ENCODE measurements around the gene TNKS2. TPM values are rescaled to one million over a fixed set of nuclear protein-coding genes. Genes with fewer than 3 reads are reported as not detected.

The TNKS2 gene
- total RNA-seq, 1 donor from 2014 or later, result 56.2 TPM

DNA sequence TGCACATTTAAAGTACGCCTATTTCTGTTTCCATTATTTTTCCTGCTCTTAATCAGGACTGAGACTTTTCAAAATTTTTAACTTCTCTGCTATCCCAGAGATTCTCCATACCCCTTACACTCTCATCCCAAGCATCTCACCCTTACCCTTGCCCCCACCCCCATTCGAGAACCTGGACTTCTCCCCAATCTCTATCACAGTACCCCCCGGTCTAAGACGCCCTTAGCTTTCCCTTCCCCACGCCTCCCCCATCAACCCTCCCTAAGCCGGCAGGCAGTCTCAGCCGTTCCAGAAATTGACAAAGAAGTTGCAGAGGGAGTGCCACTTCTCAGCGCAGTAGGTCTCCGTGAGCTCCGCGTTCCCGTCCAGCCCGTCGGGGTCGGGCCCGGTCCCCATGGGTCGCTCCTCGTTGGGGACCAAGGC is 109.7 kb downstream of the TNKS2 start:
- no peaks in the 10 kb centered on the region for H3K9me3 Mint-ChIP-seq (ENCODE audit: unreplicated experiment)
- FAIRE-seq, result no peak
- no peaks in the 10 kb centered on the region for H3K79me2 ChIP-seq (ENCODE audit: insufficient read depth, low read length)

DNA sequence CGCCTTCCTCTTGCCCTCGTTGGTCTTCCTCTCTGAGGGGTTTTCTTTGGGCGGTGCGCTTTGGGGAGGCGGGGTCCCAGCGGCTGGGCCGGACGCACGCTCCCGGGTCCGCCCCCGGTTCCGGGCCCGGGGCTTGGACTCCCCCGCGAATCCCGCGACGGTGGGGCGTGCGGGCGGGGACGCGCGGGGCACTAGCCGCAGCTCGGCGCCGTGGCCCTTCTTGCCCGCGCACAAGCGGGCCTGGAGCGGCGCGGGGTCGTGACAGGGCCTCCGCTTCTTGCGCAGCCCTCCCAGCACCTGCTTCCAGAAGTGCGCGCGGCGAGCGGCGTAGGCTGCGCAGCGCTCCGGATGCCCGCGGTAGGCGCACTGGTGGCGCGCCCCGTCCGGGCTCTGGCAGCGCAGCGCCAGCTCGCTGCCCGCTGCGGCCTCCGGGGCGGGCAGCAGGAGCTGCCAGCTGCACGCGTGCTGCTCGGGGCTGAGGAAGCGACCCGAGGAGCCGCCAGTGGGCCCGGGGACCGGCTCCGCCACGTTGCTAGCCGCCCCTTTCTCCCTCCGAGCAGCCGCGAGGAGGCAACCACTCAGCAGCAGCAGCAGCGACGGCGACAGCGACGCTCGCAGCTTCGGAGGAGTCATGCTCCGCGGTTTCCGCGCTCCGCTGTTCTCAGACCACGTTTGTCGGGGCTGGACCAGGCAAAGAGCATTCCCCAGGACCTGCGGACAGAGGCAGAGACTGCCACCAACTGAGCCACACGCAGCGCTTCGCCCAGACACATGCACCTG is 110.3 kb downstream of the TNKS2 start:
- Histone ChIP-seq H3K79me2 (ENCODE audit: insufficient read depth, low read length) (no peaks in the 10 kb centered on the region), H3K27me3 (ENCODE audit: insufficient read depth, low read length) (no peaks in the 10 kb centered on the region), H3K4me1 (ENCODE audit: insufficient read depth, low read length) (peaks cover 3% of the 10 kb centered on the region), H3K36me3 (ENCODE audit: insufficient read depth, low read length) (no peaks in the 10 kb centered on the region), H3K27ac (ENCODE audit: low read depth, low read length) (no peak overlapping the region), H2AFZ (ENCODE audit: low read depth, low read length) (peak overlapping the region; percentile 90), H3K9ac (ENCODE audit: low read length) (peak overlapping the region; percentile 65), H3K4me3 (ENCODE audit: insufficient read depth, low read depth, low read length) (peak overlapping the region; percentile 79), H3K4me2 (ENCODE audit: low read length) (peak overlapping the region; percentile 91), H4K20me1 (ENCODE audit: insufficient read depth, low read length) (peaks cover 7% of the 10 kb centered on the region), H3K9me3 (ENCODE audit: insufficient read depth, low read depth, low read length) (no peaks in the 10 kb centered on the region)
- TF ChIP-seq EZH2 (IDR thresholded peaks at IDR 0.05; ENCODE audit: insufficient read depth, low read length), result no peak
- TF ChIP-seq, protein P1, sequence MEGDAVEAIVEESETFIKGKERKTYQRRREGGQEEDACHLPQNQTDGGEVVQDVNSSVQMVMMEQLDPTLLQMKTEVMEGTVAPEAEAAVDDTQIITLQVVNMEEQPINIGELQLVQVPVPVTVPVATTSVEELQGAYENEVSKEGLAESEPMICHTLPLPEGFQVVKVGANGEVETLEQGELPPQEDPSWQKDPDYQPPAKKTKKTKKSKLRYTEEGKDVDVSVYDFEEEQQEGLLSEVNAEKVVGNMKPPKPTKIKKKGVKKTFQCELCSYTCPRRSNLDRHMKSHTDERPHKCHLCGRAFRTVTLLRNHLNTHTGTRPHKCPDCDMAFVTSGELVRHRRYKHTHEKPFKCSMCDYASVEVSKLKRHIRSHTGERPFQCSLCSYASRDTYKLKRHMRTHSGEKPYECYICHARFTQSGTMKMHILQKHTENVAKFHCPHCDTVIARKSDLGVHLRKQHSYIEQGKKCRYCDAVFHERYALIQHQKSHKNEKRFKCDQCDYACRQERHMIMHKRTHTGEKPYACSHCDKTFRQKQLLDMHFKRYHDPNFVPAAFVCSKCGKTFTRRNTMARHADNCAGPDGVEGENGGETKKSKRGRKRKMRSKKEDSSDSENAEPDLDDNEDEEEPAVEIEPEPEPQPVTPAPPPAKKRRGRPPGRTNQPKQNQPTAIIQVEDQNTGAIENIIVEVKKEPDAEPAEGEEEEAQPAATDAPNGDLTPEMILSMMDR (IDR thresholded peaks at IDR 0.05; ENCODE audit: insufficient read depth, low read depth, low read length), result no peak
- DNase-seq (ENCODE audit: low read depth), result peak; percentile 65
- Mint-ChIP-seq H3K27ac (ENCODE audit: unreplicated experiment) (no peak overlapping the region), H3K9me3 (ENCODE audit: unreplicated experiment) (no peaks in the 10 kb centered on the region), H3K4me1 (ENCODE audit: low read depth, unreplicated experiment) (peaks cover 6% of the 10 kb centered on the region), H3K27me3 (ENCODE audit: low read depth, unreplicated experiment) (no peaks in the 10 kb centered on the region), H3K36me3 (ENCODE audit: low read depth, unreplicated experiment) (no peaks in the 10 kb centered on the region), H3K4me3 (ENCODE audit: unreplicated experiment) (peak overlapping the region; percentile 91)
- FAIRE-seq, result peak; percentile 55

More for the DNA sequence above, 109.7 kb downstream of the TNKS2 start:
- H3K27me3 ChIP-seq (ENCODE audit: insufficient read depth, low read length), result no peaks in the 10 kb centered on the region
- no peaks in the 10 kb centered on the region for H3K9me3 ChIP-seq (ENCODE audit: insufficient read depth, low read depth, low read length)
- H3K27ac Mint-ChIP-seq (ENCODE audit: unreplicated experiment), result no peak overlapping the region
- H3K27me3 Mint-ChIP-seq (ENCODE audit: low read depth, unreplicated experiment), result no peaks in the 10 kb centered on the region
- H3K4me3 ChIP-seq (ENCODE audit: insufficient read depth, low read depth, low read length), result peak overlapping the region; percentile 79
- H3K9ac ChIP-seq (ENCODE audit: low read length), result peak overlapping the region; percentile 65
- no peak for DNase-seq (ENCODE audit: low read depth)
- H3K36me3 Mint-ChIP-seq (ENCODE audit: low read depth, unreplicated experiment), result no peaks in the 10 kb centered on the region
- H3K27ac ChIP-seq (ENCODE audit: low read depth, low read length), result no peak overlapping the region
- H3K4me1 ChIP-seq (ENCODE audit: insufficient read depth, low read length), result peaks cover 3% of the 10 kb centered on the region
- peaks cover 6% of the 10 kb centered on the region for H3K4me1 Mint-ChIP-seq (ENCODE audit: low read depth, unreplicated experiment)
- H3K4me2 ChIP-seq (ENCODE audit: low read length), result peak overlapping the region; percentile 91
- peak overlapping the region; percentile 90 for H2AFZ ChIP-seq (ENCODE audit: low read depth, low read length)
- H4K20me1 ChIP-seq (ENCODE audit: insufficient read depth, low read length), result peaks cover 7% of the 10 kb centered on the region
- no peaks in the 10 kb centered on the region for H3K36me3 ChIP-seq (ENCODE audit: insufficient read depth, low read length)
- TF ChIP-seq, protein P1 (IDR thresholded peaks at IDR 0.05; ENCODE audit: insufficient read depth, low read depth, low read length), result no peak
- no peak for TF ChIP-seq EZH2 (IDR thresholded peaks at IDR 0.05; ENCODE audit: insufficient read depth, low read length)
- H3K4me3 Mint-ChIP-seq (ENCODE audit: unreplicated experiment), result peak overlapping the region; percentile 91
